NCI-H128 (cell line): ENCODE results near the gene SCAMP2.

Experiments used
- DNase-seq: peaks from one replicate; lab custom pipeline; 2025; ENCODE audit not compliant: unreplicated experiment; lab: John Stamatoyannopoulos, UW

Gene SCAMP2

DNA sequence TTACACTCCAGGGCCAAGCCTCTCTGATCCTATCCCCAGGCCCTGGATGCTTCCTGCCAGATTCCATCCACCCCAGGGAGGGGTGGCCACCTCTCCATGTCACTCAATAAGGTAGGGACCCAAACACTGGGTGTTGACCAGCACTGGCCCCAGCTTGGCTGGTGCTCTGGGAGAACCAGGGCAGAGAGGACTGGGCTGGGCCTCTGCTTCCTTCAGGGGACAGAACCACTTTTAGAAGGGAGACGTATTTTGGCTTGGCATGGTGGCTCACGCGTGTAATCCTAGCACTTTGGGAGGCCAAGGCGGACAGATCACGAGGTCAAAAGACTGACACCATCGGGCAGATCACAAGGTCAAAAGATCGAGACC lies 51.4 kb downstream of the SCAMP2 start:
- DNase-seq, result no peak

DNA sequence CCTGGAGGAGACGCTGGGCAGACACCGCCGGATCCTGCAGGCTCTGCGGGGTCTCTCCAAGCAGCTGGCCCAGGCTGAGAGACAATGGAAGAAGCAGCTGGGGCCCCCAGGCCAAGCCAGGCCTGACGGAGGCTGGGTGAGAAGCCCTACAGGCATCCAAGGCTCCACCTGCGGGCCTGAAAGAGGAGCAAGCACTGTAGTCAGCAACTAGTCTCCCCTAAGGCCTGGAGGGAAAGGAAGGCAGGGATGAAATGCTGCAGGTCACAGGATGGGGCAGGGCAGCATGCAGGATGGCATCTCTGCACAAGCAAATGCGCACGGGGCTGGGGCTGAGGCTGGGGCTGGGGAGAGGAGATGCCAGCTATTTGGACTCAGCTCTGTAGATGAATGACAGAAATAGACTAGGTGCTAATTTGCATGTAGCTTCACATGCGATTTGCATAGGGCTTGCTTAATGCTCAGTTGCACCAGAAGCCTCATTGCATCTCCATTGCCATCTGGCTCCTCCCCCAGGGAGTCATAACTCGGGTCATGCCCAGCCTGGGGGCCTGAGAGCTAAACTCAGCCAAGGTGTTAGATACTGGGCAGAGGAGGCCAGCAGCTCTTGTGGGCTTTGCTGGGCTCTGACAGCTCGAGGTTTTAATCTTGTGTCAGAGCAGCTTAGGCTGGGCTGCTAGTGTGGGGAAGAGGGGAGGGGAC lies 51.9 kb downstream of the SCAMP2 start:
- no peak for DNase-seq

DNA sequence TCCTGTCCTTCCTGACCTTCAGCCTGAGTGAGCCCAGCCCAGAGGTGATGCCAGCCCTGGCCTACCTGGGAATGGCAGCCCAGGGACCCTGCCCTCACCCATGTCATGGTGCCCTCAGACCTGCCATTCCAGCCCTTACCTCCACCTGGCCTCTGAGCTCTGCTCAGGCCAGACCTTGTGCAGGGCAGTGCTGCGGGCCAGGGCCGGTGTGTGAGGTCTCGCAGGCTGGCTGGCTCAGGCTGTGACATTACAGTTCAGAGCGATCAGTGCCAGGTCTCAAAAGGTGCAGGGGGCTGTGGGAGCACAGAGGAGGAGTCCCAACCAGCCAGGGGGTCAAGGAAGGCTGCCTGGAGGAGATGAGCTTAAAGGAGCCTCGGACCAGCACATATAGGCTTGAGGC lies 53.1 kb downstream of the SCAMP2 start:
- DNase-seq, result no peak

DNA sequence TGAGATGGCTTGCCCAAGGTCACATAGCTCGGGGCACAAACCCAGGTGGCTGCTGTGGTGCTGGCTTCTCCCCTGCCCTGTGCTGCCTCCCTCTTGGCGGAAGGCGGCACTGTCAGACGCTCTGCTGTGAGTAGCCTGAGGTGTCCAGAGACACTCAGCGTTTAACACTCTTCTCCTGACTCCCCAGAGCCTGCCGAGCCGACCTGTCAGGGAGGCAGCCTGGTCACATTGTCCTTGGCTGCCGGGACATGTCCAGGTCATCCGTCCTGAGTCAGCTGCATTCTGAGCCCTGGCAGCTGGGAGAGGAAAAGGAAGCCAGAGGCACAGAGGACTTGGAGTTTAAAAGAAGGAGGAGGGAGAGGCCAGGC lies 55.8 kb downstream of the SCAMP2 start:
- no peak for DNase-seq

DNA sequence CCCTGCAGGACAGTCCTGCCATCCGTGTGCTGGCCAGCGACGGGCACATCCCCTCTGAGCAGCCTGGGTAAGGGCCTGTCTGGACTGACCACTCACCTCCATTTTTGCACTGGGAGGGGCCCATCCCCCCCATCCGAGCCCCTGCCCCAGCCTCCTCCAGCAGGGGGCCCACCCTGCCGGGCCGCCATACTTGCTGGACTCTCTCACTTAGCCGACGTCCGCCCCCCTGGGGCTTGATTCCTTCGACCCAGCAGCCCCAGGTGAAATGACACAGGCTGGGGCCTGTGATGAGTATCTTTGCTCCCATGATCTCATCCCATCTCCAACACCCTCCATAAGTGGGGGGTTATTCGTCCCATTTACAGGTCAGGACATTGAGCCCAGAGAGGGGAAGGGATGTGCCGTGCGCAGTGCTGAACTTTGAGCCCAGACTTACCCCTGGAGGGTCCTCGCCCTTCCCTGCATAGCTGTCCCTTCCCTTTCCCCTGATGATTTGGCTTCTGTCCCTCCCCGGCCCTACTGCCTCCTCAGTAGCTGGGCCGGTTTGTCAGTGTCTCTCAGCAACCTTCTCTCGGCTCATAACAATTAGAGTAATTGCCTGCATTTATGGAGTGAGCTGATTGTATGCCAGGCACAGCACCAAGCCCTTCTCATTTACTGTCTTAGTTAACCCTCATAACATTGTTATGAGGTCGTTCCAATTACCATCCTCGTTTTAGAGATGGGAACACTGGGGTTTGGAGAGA lies 56.4 kb downstream of the SCAMP2 start:
- no peak for DNase-seq

DNA sequence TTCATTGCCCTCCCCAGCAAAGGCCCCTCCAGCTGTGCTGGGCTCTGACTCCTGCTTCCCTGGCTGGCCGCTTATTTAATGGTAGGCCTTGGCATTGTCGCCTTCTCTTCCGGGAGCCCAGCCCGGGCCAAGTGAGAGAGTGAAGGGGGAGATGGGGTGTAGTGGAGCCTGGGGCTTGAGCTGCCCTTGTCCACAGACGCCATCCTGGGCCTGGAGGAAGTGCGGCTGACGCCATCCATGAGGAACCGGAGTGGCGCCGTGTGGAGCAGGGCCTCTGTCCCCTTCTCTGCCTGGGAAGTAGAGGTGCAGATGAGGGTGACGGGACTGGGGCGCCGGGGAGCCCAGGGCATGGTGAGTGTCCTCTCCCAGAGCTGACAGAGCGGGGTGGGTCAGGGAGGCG lies 57.2 kb downstream of the SCAMP2 start:
- DNase-seq, result no peak

DNA sequence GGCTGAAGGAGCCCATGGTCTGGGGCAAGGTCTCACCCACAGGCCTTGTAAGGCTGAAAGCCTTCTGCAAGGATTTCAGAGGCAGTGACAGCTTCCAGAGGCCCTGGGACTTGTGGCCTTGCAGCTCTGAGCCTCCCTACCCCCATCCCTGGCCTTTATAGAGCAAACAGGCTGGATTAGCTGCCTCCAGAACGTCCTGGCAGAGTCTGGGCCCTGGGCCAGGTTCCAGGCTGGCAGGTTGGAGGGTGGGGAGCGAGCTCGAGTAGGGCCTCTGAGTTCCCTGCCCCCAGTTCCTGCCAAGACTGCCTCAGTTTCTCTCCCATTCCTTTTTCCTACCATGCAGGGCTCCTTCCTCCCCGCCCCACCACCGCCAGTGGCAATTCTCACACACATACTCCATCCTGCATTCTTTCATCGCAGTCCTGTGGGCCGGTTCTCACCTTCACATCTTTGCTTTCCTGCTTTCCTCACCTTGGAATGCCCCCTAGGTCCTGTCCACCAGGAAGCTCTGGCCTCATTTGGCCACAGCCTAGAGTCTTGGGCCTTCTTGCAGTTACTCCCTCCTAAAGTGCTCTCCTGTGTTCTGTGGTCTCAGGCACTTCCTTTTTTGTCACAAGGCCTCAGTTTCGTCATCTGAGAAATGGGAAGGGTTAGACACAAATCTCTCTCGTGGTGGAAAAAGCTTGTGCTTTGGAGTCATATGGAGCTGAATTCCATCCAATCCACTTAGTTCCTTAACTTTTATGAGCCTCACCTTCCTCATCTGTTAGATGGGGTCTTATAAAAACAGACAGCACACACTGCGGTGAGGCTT lies 57.8 kb downstream of the SCAMP2 start:
- no peak for DNase-seq

DNA sequence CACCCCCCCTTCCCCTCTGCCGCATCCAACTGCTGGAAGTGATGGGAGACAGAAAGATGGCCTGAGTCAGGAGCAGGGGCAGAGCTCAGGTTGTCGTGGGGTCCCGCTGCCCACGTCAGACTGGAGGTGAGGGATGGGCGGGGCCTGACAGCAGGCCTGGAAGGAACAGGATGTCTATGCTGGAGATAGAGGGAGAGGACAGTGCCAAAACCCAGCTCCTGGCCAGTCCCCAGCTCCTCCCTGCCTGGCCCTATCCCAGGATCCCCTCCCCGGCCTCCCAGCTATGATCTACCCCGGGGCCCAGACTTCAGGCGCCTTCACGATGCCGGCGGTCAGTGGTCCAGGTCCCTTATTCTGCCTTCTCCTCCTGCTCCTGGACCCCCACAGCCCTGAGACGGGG lies 60.6 kb downstream of the SCAMP2 start, which contains the start of gene LMAN1L:
Gene LMAN1L (plus strand): TSS at position 303 of the 400 bp plus-strand sequence. CDS start 20 bp downstream, at position 323.
- DNase-seq, result no peak

DNA sequence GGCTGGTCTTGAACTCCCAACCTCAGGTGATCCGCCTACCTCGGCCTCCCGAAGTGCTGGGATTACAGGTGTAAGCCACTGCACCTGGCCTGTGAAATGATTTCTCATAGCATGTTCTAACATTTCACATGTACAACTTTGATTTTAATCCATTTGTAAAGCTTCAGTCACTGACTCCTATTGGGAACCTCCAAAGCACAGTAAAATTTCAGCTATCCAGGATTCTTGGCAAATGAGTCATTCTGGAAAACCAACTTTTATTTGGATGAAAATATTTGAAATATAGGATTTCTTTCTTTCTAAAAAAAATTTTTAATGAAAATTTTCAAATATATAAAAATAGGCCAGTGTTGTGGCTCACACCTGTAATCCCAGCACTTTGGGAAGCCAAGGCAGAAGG lies 63.2 kb downstream of the SCAMP2 start:
- no peak for DNase-seq

DNA sequence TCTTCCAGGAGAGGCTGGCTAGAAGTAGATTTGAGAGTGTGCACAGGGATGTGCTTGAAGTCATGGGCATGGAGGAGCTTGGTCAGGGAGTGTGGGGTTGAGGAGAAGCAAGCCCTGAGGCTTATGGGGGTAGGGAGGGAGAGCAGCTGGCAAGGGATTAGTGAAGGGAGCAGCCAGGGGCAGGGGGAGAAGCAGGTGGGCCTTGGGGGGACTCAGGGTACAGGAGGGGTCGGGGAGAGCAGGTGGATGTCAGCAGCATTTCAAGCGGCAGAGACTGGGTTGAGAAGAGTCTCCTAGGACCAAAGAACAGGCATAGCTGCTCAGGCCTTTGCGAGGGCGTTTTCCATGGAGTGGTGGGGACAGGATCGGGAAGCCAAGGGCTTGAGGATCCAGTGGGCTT lies 63.9 kb downstream of the SCAMP2 start:
- no peak for DNase-seq

DNA sequence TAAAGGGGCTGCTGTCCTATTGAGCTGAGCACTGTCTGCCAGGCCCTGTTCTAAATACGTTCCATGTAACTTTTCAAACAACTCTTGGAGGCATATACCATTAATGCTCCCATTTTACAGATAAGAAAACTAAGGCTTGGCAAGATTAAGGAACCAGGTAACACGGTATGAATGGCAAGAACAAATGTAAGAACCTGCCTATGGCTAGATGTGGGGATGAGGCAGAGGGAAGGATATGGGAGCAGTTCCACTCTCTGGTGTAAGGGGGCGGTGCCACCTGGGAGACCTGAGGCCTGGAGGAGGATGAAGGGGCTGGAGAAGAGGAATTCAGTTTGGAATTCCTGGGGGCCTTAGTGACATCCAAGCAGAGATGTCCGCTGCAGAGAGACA lies 64.3 kb downstream of the SCAMP2 start:
- DNase-seq, result no peak

DNA sequence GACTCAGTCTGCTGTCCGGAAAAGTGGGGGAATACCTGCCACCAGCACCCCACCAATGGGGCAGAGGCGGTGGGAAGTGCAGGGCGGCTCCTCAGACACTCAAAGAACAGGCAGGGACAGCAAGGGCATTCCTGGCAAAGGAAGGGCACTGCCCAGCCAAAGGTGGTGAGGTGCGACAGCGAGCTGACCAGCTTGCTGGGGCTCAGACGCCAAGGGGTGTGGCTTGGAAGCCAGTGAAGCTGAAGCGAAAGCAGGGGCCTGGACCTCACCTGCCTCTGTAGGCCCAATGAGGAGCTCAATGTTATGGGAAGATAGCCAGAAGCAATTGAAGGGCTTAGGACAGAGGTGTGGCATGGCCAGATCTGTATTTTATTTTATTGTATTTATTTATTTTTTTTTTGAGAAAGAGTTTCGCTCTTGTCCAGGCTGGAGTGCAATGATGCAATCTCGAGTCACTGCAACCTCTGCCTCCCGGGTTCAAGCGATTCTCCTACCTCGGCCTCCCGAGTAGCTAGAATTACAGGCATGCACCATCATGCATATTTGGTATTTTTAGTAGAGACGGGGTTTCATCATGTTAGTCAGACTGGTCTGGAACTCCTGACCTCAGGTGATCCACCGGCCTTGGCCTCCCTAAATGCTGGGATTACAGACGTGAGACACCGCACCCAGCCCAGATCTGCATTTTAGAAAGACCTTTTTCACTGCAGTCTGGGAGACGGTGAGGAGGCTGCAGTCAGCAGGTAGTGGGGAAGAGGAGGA lies 64.9 kb downstream of the SCAMP2 start:
- DNase-seq, result no peak

DNA sequence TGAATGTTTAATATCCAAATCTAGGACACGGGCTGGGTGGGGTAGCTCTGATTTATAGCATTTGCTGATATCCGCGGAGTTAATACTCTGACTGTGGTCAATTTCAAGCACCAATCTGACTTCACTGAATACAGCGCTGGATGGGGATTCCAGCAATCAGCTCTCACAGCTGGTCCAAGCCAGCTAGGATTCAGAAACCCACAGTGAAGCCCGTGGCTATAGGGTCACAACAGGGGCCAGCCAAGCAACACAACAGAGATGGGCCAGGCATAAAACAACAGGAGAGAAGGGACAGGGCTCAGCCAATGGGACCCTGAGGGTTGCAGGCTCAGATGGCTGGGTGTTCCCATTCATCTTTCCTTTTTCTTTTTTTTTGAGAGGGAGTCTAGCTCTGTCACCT lies 65.9 kb downstream of the SCAMP2 start:
- DNase-seq, result no peak

DNA sequence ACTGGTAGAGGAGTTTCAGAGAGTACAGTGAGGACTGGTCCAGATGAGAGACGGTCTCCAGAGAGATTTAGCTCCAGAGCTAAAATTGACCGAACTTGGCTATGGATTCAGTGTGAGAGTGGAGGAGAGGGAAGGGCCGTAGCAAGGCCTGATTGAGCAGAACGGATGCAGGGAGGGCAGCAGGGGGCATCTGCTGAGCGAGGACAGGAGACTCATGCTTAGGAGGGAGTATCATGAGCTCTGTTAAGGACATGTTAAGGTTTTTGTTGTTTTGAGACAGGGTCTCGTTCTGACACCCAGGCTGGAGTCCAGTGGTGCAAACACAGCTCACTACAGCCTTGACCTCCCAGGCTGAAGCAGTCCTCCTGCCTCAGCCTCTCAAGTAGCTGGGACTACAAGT lies 68.2 kb downstream of the SCAMP2 start:
- no peak for DNase-seq

DNA sequence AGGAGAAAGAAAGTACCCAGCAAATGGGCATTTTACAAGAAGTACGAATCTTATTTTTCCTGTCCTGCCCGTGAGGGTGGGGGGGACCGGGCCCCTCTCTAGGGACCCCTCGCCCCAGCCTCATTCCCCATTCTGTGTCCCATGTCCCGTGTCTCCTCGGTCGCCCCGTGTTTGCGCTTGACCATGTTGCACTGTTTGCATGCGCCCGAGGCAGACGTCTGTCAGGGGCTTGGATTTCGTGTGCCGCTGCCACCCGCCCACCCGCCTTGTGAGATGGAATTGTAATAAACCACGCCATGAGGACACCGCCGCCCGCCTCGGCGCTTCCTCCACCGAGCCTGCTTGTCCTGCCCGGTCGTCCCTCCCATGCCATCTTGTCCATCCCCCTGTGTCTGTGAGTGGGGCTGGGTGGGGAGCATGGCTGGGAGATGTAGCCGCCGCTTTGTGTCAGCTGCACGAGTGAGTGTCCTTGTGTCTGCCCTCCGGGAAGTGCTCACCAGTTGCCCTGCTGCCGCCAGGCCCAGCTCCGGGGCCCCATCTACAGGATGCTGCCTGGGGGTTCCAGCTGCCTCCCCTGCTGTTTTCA lies 70.2 kb downstream of the SCAMP2 start:
- DNase-seq, result no peak

DNA sequence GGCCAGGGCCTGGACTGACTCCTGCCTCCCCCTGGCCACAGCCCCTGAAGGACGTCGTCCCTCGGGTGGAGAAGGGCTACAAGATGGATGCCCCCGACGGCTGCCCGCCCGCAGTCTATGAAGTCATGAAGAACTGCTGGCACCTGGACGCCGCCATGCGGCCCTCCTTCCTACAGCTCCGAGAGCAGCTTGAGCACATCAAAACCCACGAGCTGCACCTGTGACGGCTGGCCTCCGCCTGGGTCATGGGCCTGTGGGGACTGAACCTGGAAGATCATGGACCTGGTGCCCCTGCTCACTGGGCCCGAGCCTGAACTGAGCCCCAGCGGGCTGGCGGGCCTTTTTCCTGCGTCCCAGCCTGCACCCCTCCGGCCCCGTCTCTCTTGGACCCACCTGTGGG lies 70.9 kb downstream of the SCAMP2 start:
- DNase-seq, result no peak

DNA sequence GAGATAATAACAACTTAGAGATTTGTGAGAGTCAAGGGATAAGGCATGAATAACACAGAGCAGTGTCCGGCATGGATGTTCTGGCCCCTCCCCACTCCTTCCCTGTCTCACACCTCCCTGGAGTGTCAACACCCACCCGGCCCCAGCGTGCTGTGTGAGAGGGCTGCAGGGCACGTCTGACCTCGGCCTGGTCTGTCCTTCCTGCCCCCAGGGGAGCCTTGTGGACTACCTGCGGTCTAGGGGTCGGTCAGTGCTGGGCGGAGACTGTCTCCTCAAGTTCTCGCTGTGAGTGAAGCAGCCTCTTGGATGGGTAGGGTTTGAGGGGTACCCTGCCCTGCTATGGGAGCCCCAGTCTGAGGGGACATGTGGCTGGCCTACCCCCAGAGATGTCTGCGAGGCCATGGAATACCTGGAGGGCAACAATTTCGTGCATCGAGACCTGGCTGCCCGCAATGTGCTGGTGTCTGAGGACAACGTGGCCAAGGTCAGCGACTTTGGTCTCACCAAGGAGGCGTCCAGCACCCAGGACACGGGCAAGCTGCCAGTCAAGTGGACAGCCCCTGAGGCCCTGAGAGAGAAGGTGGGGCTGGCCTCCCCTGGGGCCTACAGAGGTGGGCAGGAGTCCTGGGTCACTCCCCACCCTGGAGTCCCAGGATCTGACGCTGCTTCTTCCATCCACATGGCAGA lies 71.7 kb downstream of the SCAMP2 start:
- no peak for DNase-seq

DNA sequence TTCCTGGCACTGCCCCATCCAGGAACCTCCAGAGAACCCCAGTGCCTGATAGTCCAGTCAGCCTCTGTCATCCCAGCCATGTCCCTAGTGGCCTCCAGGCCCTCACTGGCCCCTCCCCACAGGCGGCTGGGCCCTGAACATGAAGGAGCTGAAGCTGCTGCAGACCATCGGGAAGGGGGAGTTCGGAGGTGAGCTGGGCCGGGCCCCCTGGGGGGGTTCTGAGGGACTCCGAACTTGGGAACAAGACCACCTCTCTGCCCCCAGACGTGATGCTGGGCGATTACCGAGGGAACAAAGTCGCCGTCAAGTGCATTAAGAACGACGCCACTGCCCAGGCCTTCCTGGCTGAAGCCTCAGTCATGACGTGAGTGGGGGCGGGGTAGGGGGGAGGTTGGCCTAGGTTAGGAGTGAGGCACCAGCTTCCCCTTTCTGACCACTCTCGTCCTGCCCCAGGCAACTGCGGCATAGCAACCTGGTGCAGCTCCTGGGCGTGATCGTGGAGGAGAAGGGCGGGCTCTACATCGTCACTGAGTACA lies 72.5 kb downstream of the SCAMP2 start:
- no peak for DNase-seq

DNA sequence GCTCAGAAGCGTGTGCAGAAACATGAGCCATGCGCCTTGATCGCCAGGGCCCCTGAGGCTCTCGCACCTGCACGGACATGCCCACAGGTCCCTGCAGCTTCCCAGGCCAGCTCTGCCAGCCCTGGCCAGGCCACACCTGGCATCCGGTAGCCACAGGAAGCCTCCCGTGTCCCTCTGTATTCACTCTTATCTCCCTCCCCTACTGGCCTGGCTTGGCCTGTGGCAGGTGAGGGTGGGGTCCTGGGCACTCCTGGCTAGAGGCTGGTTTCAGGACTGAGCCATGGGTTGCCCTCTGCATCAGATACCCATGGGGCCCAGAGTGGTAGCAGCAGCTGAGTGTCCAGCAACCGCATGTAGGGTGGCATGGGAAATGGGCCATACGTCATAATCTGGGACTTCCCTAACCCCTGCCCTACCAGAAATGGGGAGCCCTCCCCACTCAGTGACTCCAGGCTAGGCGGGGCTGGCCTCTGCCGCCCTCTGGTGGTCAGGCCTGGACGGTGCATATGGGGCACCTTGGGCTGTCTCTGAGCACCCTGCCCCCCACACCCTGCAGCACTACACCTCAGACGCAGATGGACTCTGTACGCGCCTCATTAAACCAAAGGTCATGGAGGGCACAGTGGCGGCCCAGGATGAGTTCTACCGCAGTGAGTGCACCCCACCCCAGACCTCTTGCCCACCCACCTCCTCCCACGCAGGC lies 73.2 kb downstream of the SCAMP2 start:
- no peak for DNase-seq
